GM12878 (cell line): ENCODE results near the gene SOCS1. TPM values are rescaled to one million over a fixed set of nuclear protein-coding genes. Genes with fewer than 3 reads are reported as not detected.
A peak's percentile ranks its signal among the peaks of the same experiment; 100 is the strongest.

Experiments
- BCL3 ChIP-seq: IDR thresholded peaks from 2 replicates; pipeline ENCODE4 v1.6.1; 2011; ENCODE audit warnings: borderline replicate concordance, low read depth, mild to moderate bottlenecking, moderate library complexity, low read length; ENCODE audit not compliant: insufficient read depth, poor library complexity, severe bottlenecking
- CBX3 ChIP-seq: fragments of 200-600 bp; sonication (generic); IDR thresholded peaks from 2 replicates; pipeline ENCODE4 v1.6.1; 2016; ENCODE audit warnings: low read depth, borderline replicate concordance
- CEBPB ChIP-seq, 2 experiments: fragments of 150-350 bp in 1 of 2; IDR thresholded peaks; 2 replicates each; pipeline ENCODE4 v1.6.1; 2012 to 2014; ENCODE audit warnings: low read depth in 2 of 2, low read length in 2 of 2, borderline replicate concordance in 1 of 2, inconsistent platforms in 1 of 2
- E2F4 ChIP-seq: IDR thresholded peaks from 2 replicates; pipeline ENCODE4 v1.6.1; 2012; ENCODE audit warnings: low read depth, low read length, improper control_type of control experiment
- EGR1 ChIP-seq, 2 experiments: IDR thresholded peaks; 1 replicate in 1 of 2; 2 replicates in 1 of 2; pipeline ENCODE4 v1.6.1; 2011 to 2012; ENCODE audit warnings: low read depth in 2 of 2, low read length in 2 of 2, borderline replicate concordance in 1 of 2, mild to moderate bottlenecking in 1 of 2, moderate library complexity in 1 of 2
- ELK1 ChIP-seq: IDR thresholded peaks from 2 replicates; pipeline ENCODE4 v1.6.1; 2012; ENCODE audit warnings: low read depth, low read length, improper control_type of control experiment
- KDM1A ChIP-seq: fragments of 200-600 bp; sonication (generic); IDR thresholded peaks from 2 replicates; pipeline ENCODE4 v1.6.1; 2016; ENCODE audit warnings: borderline replicate concordance
- MTA3 ChIP-seq: IDR thresholded peaks from 2 replicates; pipeline ENCODE4 v1.6.1; 2012; ENCODE audit warnings: low read length, inconsistent platforms, borderline replicate concordance
- MXI1 ChIP-seq: fragments of 150-350 bp; IDR thresholded peaks from 2 replicates; pipeline ENCODE4 v1.6.1; 2011; ENCODE audit warnings: low read depth, mild to moderate bottlenecking, inconsistent platforms, low read length, improper control_type of control experiment
- NFYA ChIP-seq: IDR thresholded peaks from 2 replicates; pipeline ENCODE4 v1.6.1; 2011; ENCODE audit warnings: low read depth, mild to moderate bottlenecking, low read length, improper control_type of control experiment, borderline replicate concordance
- NR2C1 ChIP-seq: fragments of 450-650 bp; IDR thresholded peaks from 2 replicates; pipeline ENCODE4 v1.6.1; 2017; ENCODE audit warnings: antibody characterized with exemption, mild to moderate bottlenecking, moderate library complexity
- PAX5 ChIP-seq: IDR thresholded peaks from 2 replicates; pipeline ENCODE4 v1.6.1; 2011; ENCODE audit warnings: low read depth, low read length, borderline replicate concordance
- POLR2AphosphoS2 ChIP-seq: IDR thresholded peaks from 2 replicates; pipeline ENCODE4 v1.6.1; 2011; ENCODE audit warnings: low read depth, mild to moderate bottlenecking, low read length, improper control_type of control experiment, moderate library complexity
- RFX5 ChIP-seq: IDR thresholded peaks from 2 replicates; pipeline ENCODE4 v1.6.1; 2011; ENCODE audit warnings: low read depth, low read length, improper control_type of control experiment
- TCF7 ChIP-seq: IDR thresholded peaks from 2 replicates; pipeline ENCODE4 v1.6.1; 2014; ENCODE audit warnings: antibody characterized with exemption, borderline replicate concordance
- ZNF274 ChIP-seq: IDR thresholded peaks from one replicate; pipeline ENCODE4 v1.8.0; 2011; ENCODE audit not compliant: insufficient read length, insufficient read depth
- ZZZ3 ChIP-seq: IDR thresholded peaks from 2 replicates; pipeline ENCODE4 v1.6.1; 2011; ENCODE audit warnings: low read depth; ENCODE audit not compliant: control insufficient read depth, insufficient read length
- polyA plus RNA-seq, 11 experiments: library from polyadenylated mRNA; depleted of rRNA in 4 of 11; unstranded in 6 of 11; stranded (reverse) in 5 of 11; fragments of >200 nt; fragmentation: Nextera tagmentation in 4 of 11; fragmentation: Illumina TruSeq in 1 of 11; extraction: Ambion mirVana in 4 of 11; extraction: Trizol in 1 of 11; gene quantifications; 1 replicate in 1 of 11; 2 replicates in 10 of 11; pipeline versions ENCODE4 v1.2.1 to v1.2.3, GENCODE V29; 2011 to 2016; ENCODE audit warnings: inconsistent platforms in 2 of 11, missing spikeins in 2 of 11, low read depth in 1 of 11
- total RNA-seq, 4 experiments: library from RNA; depleted of rRNA in 3 of 4; stranded (reverse); fragments of >200 nt in 3 of 4; fragmentation: Illumina TruSeq in 1 of 4; extraction: Trizol in 1 of 4; gene quantifications; 2 replicates each; pipeline versions ENCODE4 v1.2.1 to v1.2.3, GENCODE V29; 2013 to 2021

SOCS1 gene
- total and polyA plus RNA-seq, 10 of the 15 experiments (the other 5 are each of a cell fraction or from before 2014, with no cell fraction given): 0.42 to 39.8 (median 11.2) TPM

GRCh38 chr16:11232852-11233726 is 22.9 kb downstream of the SOCS1 start (continued):
- TF ChIP-seq EGR1 (IDR thresholded peaks at IDR 0.05; ENCODE audit: borderline replicate concordance in 1 of 2, low read depth in 2 of 2, low read length in 2 of 2): peak in 1 of 2 experiments; percentile 60; a peak in 2 of 3 replicates
- peak; percentile 84 for TF ChIP-seq TCF7
- TF ChIP-seq MXI1: no peak
- no peak for TF ChIP-seq KDM1A
- TF ChIP-seq E2F4: no peak
- no peak for TF ChIP-seq CBX3
- no peak for TF ChIP-seq NR2C1
- TF ChIP-seq ZZZ3: no peak
- TF ChIP-seq MTA3: no peak; the same call in 1 of the 2 replicates
- no peak for TF ChIP-seq ZNF274
- no peak for TF ChIP-seq ELK1
- peak; percentile 35; the same call in 1 of the 2 replicates for TF ChIP-seq PAX5
- TF ChIP-seq CEBPB (IDR thresholded peaks at IDR 0.05; ENCODE audit: borderline replicate concordance in 1 of 2, low read depth in 2 of 2, low read length in 2 of 2): no peak
- TF ChIP-seq RFX5: no peak
- TF ChIP-seq NFYA: no peak
- no peak for TF ChIP-seq BCL3
- no peak for TF ChIP-seq POLR2AphosphoS2
- TF ChIP-seq, all 136 proteins: peak for 47
